Central memory CD8-positive, alpha-beta T cell (primary cell): ENCODE results near the gene CLEC2L.

Source experiments
- ATAC-seq: fragments of 150-1000 bp; cut with Tn5 transposase; replicated peaks from 2 replicates; pipeline ENCODE4 v1.10.0; 2022; ENCODE audit warnings: mild to moderate bottlenecking, moderate FRiP score, moderate number of reproducible peaks; ENCODE audit not compliant: poor library complexity, severe bottlenecking; ENCODE audit errors: extremely low read depth
- DNase-seq, 2 donors: peaks; one replicate each; pipeline ENCODE4 v3.0.0; 2021; ENCODE audit warnings: low spot score in 2 of 2
- H3K27ac Mint-ChIP-seq: one replicate; pipeline ENCODE4 v1.8.0; 2022; ENCODE audit warnings: low read depth, mild to moderate bottlenecking, moderate library complexity, mixed read lengths
- H3K27me3 Mint-ChIP-seq: one replicate; pipeline ENCODE4 v1.8.0; 2022; ENCODE audit warnings: mixed read lengths
- H3K36me3 Mint-ChIP-seq: one replicate; pipeline ENCODE4 v1.8.0; 2022; ENCODE audit warnings: mild to moderate bottlenecking, moderate library complexity, mixed read lengths; ENCODE audit not compliant: insufficient read depth
- H3K4me1 Mint-ChIP-seq: one replicate; pipeline ENCODE4 v1.8.0; 2022; ENCODE audit warnings: mixed read lengths
- H3K4me3 Mint-ChIP-seq: one replicate; pipeline ENCODE4 v1.8.0; 2022; ENCODE audit warnings: mild to moderate bottlenecking, moderate library complexity, mixed read lengths
- H3K9me3 Mint-ChIP-seq: one replicate; pipeline ENCODE4 v1.8.0; 2022; ENCODE audit warnings: mixed read lengths

CLEC2L gene

DNA sequence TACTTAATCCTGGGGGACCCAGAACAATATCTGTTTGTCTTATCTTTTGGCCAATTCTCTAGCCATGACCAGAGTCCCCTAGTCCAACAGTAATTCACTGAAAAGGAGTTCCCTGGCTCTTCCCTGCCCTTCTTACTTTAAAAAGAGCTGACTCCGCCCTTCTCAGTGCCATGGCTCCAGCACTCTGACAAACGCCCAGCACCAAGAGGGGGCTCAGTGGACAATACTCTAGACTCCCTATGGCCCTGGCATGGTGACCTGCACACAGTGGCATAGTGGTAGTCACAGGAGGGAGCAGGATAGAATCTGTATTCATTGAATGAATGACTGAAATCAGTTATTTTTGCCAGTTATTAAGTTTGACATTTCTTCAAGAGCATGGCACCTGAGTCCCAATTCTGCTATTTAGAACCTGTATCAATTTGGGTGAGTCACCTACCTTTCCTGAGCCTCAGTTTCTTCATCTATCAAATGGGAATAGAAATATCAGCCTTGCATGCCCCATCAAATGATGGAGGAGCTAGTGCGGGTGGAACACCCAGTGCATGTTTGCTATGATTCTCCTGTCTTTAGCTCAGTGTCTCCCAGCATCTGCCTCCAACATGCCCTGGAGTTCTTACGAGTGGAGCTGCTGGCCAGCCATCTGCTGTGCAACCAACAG, 69.4 kb downstream of the CLEC2L start:
- no peak for ATAC-seq
- Mint-ChIP-seq H3K4me3 (no peak overlapping the region), H3K27me3 (no peaks in the 10 kb centered on the region), H3K27ac (no peak overlapping the region), H3K4me1 (no peaks in the 10 kb centered on the region), H3K9me3 (no peaks in the 10 kb centered on the region), H3K36me3 (peaks cover 16% of the 10 kb centered on the region)
- DNase-seq: no peak

DNA sequence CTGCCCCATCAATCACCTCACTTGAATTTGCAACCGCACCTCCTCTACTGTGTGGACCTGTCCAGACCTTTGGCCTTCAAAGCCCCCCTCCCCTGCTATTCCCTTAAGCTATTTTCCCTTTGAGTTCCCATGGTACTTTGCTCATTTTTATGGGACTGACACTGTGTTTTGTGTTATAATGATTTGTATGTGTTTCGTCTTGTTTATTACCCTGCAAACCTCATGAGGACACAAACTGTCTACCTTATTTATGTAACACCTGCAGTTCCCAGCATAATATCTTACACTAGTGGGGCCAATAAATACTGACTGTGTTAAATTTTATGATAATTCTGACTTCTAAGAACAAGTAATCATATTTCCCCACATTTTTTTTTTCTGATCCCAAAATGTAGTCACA, 70.6 kb downstream of the CLEC2L start:
- Mint-ChIP-seq H3K27me3 (no peaks in the 10 kb centered on the region), H3K27ac (no peak overlapping the region), H3K36me3 (peaks cover 16% of the 10 kb centered on the region), H3K9me3 (no peaks in the 10 kb centered on the region), H3K4me1 (no peaks in the 10 kb centered on the region), H3K4me3 (no peak overlapping the region)
- no peak for ATAC-seq
- DNase-seq: no peak
